A549 treated with DMSO at 1 μM for 4 hours (cell line): Measurements from ENCODE around the gene PPBP. TPM values are rescaled to one million over a fixed set of nuclear protein-coding genes. Genes with fewer than 3 reads are reported as not detected.

Source experiments
- total RNA-seq: library from RNA; stranded (reverse); fragments of 200-300 nt; extraction: Qiagen RNA extraction; gene quantifications from 5 replicates; pipeline ENCODE4 v1.2.3, GENCODE V29; 2022; ENCODE audit warnings: low read depth

PPBP gene, protein sequence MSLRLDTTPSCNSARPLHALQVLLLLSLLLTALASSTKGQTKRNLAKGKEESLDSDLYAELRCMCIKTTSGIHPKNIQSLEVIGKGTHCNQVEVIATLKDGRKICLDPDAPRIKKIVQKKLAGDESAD
- total RNA-seq: 0.15 to 0.24 TPM in 2 of 5 replicates, not detected in the others

DNA sequence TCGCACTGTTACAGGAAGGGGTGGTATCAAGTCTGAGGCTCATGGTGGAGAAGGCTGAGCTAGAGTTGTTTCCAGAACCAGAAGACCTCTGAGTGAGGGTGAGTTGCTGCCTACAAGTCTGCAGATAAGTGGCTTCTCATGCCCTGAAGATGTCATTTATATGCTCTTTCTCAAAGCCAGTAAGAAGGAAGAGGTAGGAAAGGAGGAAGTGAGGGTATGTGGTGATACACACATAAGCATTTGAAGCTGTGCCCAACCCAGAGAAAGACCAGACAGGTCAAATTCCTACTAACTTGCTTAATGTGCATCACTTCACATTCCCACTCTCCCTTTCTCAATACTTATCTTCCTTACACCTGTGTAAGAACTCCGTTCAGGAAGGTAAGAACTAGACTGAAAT is at the start of gene PPBP:
TSS of gene PPBP (minus strand) at position 130 of the 400 bp plus-strand sequence. CDS start at position 43, 87 bp downstream.

GRCh38 chr4:73998040-73999011 is 10.3 kb upstream of the PPBP start, which contains the start of gene CXCL5:
Gene CXCL5 (minus strand): TSS chr4:73998677. CDS start chr4:73998581, 96 bp downstream.

Other genes starting within 250 kb of the PPBP start
- gene CXCL8, start 247.6 kb downstream of the PPBP start, total RNA-seq: 8.5 to 21.3 TPM (median 13.9 TPM) in 5 replicates
- 0.12 TPM in 1 of 5 replicates, not detected in the others for gene CXCL6, start 151.5 kb downstream of the PPBP start, total RNA-seq
- not detected in 5 replicates for gene PF4V1, start 134.9 kb downstream of the PPBP start, total RNA-seq
- 13.1 to 17.1 TPM (median 15.9 TPM) in 5 replicates for gene CXCL1, start 118.8 kb downstream of the PPBP start, total RNA-seq
- gene PF4, start 6.2 kb downstream of the PPBP start, total RNA-seq: 0.48 to 1.2 TPM (median 0.61 TPM) in 5 replicates
- 49.1 to 77.1 TPM (median 59.0 TPM) in 5 replicates for gene CXCL5, start 10.5 kb upstream of the PPBP start, total RNA-seq
- gene CXCL3, start 50.5 kb upstream of the PPBP start, total RNA-seq: 6.1 to 8.4 TPM (median 6.9 TPM) in 5 replicates
- 15.7 to 17.5 TPM (median 15.9 TPM) in 5 replicates for gene CXCL2, start 111.0 kb upstream of the PPBP start, total RNA-seq
- 8.6 to 13.1 TPM (median 9.7 TPM) in 5 replicates for gene MTHFD2L, start 169.9 kb upstream of the PPBP start, total RNA-seq